GM19438 (cell line): Measurements from ENCODE around the gene PRDX1.
"Not testable (repeated sequence)": the region's sequence is repeated elsewhere in the genome, so short reads cannot be mapped to it uniquely, and the experiment has no call there.

ENCODE experiments used
- ATAC-seq: cut with Tn5 transposase; IDR thresholded peaks from one replicate; pipeline ENCODE4 v1.9.1; 2021; ENCODE audit warnings: low read depth; ENCODE audit not compliant: unreplicated experiment

The PRDX1 gene

GRCh38 chr1:45536886-45537285 lies 15.2 kb upstream of the PRDX1 start:
- ATAC-seq, result no peak

GRCh38 chr1:45535988-45536766 lies 14.5 kb upstream of the PRDX1 start:
- ATAC-seq, result no peak

GRCh38 chr1:45531873-45532272 lies 10.2 kb upstream of the PRDX1 start:
- no peak for ATAC-seq

- ATAC-seq, result no peak
Observed at GRCh38 chr1:45530632-45531135, 9.0 kb upstream of the PRDX1 start.

- no peak for ATAC-seq
Observed at GRCh38 chr1:45526135-45526644, 4.5 kb upstream of the PRDX1 start.

GRCh38 chr1:45523975-45524374 lies 2.3 kb upstream of the PRDX1 start:
- not testable (repeated sequence) for ATAC-seq

- not testable (repeated sequence) for ATAC-seq
Observed at GRCh38 chr1:45523516-45523915, 1.8 kb upstream of the PRDX1 start.

GRCh38 chr1:45522324-45523104 lies 830 bp upstream of the PRDX1 start:
- ATAC-seq, result peak; percentile 10

GRCh38 chr1:45519774-45520173 lies 1.9 kb downstream of the PRDX1 start:
- not testable (repeated sequence) for ATAC-seq

GRCh38 chr1:45518910-45519309 lies 2.8 kb downstream of the PRDX1 start:
- no peak for ATAC-seq

GRCh38 chr1:45518366-45518765 lies 3.3 kb downstream of the PRDX1 start:
- not testable (repeated sequence) for ATAC-seq

GRCh38 chr1:45516465-45516864 lies 5.2 kb downstream of the PRDX1 start:
- ATAC-seq, result no peak

GRCh38 chr1:45516036-45516435 lies 5.6 kb downstream of the PRDX1 start:
- ATAC-seq, result no peak

- not testable (repeated sequence) for ATAC-seq
Observed at GRCh38 chr1:45513532-45514260, 8.0 kb downstream of the PRDX1 start.

GRCh38 chr1:45512641-45513054 lies 9.0 kb downstream of the PRDX1 start:
- no peak for ATAC-seq

GRCh38 chr1:45510972-45511527 lies 10.6 kb downstream of the PRDX1 start:
- no peak for ATAC-seq

- ATAC-seq, result no peak
Observed at GRCh38 chr1:45510036-45510971, 11.4 kb downstream of the PRDX1 start.

- ATAC-seq, result no peak
Observed at GRCh38 chr1:45508295-45509151, 13.2 kb downstream of the PRDX1 start.
